Measurements from ENCODE around the gene ITPR1.

The ITPR1 gene

DNA sequence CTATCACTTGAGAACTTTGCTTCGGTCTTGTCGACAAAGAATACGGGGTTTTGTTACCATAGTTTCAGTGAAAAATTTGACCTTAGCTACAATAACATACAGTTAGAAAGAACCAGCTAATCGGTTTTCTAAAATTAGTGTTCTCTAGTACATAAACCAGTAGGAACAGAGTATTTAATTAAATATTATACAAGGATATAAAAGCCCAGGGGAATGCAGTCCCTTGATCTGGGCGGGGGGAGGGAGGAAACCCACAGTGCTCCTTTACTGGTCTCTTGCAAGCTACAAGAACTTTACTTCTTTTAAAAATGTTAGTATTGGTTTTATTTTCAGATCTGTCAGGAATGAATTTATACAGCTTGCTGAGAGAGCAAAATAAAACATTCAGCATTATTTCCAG, 41.8 kb downstream of the ITPR1 start:
- no peak for DNase-seq

DNA sequence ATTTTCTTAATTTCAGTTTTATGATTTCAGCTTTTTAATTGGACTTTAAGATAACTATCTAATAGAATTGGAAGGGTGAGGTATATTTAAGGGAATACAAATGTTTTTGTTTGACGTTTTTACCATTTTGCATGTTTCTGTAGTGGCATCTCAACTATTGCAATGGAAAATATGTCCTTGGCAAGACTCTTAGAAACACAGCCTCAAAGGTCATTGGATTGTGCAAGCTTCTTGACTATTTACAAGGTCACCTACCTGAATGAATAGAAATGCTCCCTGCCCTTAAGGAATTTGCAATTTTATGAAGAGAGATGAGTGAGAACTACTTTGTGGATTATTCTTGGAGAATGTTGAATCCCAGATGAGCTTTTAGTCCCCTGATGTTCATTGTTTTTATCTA, 43.1 kb downstream of the ITPR1 start:
- no peak for DNase-seq

DNA sequence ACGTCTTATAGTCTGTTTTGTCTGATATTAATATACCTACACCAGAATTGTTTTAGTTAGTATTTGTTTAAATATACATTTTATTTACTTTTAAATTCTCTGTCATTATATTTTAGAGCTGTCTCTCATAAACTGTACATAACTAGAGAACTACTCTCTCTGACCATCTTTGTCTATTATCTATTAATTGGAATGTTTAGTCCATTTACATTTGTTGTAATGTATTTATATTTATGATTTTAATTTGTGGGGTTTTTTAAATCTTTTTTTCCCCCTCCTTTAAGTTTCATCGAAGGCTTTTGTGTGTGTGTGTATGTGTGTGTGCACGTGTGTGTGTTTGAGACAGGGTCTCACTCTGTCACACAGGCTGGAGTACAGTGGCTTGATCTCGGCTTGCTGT, 47.1 kb downstream of the ITPR1 start:
- DNase-seq, result no peak

DNA sequence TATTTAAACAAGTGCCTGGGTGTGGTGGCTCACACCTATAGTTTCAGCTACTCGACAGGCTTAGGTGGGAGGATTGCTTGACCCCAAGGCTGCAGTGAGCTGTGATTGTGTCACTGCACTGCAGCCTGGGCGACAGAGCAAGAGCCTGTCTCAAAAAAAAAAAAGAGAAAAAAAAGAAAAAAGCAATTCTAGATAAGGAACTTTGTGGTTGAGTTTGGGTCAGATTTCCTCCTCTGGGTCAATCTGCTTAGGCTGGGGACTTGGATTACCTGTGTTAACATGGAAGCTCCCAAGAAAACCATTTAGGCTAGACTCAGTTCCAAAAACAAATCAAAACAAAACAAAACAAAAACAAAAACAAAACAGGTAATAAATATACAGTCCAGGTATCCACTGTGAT, 50.0 kb downstream of the ITPR1 start:
- DNase-seq, result no peak

DNA sequence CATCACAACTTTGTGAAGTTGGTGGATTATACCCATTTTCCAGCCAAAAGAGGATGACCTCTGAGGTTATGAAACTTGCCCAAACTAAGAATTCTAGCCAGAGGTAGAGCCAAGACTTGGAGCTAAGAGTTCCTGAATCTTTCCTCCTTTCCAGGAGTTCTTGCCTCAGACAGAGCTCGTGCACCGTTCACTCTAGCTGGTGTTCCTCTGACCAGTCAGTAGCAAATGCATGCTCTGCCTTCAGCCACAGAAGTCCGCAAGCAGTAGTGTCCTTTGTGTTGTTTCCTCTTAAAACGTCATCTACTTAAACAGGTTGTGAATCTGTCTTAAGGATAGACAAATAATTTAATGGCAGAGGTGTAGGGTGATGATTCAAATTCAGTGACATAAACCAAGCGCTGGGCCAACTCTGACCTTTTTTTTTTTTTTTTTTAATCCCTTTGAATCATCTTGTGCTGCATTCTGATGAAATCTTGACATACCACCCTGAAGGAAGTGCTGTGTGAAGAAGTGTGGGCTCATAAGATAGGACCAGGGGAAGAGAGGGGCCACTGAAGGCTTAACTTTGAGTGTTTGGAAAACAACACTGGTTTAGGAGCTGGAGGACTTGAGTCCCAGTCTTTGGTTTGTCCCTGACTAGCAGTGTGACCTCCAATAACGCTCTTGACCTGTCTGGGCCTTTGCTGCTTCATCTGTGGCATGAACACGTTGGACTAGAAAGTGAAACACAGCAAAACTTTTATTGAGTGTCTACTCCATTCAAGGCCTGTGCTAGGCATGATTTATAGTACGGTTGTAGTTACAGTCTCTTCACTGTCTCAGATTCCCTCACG, 53.4 kb downstream of the ITPR1 start:
- DNase-seq, result no peak

DNA sequence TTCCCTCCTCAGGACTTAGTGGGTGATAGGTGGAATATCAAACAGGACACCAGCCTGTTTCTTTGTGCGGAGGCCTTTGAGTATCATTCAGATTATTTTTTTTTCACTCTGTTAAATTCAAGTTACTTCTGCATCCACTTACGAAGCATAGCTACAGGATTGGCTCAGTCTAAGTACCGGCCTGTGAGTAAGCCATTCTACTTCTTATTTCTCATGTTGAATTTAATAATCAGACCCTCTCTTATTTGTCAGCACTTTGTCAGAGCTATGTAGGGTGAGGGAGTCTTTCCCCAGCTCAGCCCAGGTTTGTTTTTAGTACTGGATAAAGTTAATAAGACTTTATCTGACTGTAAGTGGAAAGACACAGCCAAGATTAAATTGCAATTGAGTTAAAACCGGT, 54.7 kb downstream of the ITPR1 start:
- no peak for DNase-seq

DNA sequence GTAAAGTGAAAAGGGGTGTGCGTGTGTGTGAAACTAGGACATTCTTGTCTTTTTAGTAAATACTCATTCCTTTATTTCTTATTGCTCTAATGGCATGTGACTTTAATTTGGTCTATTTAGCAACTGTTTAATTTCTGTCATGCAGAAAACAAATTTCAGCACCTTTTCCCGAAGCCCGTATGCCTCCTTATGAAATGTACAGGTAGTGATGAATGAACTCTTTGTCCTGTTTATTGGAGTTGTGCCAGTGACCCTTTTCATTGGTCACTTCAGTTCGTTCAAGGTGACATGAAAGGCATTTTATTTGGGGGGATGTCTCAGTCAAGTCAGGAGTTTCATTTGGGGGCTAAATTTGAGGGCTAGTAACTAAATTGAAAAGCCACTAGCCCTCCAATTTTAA, 55.2 kb downstream of the ITPR1 start:
- DNase-seq, result no peak

DNA sequence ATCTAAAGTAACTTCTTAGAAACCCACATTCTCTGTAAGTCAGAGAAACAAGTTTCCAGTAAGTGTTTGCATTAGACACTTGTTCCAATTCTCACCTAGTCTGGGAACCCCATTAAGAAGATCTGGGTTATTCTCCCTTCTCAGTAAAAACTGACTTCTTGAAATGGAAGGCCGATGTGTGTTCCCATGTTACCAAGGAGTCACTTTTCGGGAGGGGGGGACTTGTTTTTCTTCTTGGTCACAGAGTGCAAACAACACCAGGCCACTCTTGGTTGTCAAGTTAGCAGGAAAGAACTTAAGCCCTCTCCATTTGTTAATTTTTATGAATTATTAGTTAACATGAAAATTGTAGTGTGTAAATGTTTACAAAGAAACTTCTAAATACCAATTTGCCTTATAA, 55.6 kb downstream of the ITPR1 start:
- no peak for DNase-seq

DNA sequence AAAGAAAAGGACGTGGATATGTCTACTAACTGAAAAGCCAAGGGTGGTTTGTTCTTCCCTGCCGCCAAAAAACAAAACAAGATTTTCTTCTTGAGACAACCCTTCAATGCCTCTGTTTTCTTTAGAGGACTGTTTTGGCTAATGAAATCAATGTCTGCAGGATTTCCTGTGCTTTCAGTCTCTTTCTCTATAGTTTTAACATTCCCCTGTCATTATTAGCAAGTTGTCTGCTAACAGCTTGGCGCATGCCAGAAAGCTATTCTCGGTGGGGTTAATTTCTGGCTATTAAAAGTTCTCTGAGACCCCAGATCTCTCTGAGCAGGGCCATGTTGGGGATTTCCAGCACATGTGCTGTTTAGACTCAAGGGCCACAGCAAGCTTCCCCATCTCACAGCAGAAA, 56.7 kb downstream of the ITPR1 start:
- DNase-seq, result no peak

DNA sequence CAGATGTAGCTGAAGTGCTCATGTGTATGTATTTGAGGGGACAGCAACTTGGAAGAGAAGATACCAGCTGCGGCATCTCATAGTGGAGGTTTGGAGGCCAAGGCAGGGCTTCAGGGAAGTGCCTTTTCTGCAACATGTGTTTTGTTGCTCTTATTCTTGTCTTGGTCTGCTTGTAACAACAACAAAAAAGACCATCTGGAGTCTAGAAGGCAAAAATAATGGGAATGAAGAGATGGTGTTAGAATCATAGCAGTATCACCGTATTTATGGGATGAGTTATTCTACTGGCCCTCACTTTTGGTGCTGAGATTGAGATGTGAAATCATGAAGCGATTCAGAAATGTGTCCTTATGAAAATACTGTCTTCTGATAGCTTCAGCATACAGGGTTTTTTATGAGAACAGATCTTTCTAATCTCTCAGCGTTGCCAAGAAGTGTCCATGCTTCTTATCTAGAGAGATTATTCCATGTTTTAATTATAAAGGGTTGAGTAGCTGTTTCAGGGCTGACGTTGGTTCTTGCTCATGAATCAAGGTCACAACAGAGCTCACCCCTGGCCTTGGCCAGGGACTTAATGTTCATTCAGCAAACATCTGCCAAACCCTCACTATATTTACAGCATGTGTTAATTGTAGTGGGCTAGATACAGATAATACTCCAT, 58.0 kb downstream of the ITPR1 start:
- no peak for DNase-seq

DNA sequence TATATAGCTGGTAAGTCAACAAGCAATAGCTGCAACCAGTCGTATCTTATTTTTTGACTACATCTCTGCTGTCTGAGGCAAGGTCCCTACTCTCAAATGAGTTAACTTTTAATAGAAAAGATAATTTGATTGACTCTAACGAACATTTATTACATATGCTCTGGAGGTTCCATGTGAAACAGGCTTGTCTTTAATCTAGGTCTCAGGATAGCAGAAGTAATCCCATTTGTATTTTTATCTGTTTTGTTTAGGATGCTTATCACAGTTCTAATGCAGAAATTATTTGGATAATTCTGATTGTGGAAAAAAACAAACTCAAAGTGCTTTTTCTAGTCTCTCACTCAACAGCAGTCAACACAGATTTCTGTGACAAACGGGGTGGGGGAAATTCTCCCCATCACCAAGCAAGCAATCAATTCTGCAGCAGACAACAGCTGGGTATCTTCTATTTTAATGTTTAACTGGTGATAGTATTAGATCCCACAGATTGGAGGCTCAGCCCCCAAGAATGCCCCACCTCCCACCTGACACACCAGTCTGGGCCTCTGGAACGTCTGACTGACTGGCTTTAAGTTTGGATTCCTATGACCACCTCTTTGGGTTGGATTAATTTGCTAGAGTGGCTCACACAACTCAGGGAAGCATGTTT, 58.8 kb downstream of the ITPR1 start:
- DNase-seq, result no peak

DNA sequence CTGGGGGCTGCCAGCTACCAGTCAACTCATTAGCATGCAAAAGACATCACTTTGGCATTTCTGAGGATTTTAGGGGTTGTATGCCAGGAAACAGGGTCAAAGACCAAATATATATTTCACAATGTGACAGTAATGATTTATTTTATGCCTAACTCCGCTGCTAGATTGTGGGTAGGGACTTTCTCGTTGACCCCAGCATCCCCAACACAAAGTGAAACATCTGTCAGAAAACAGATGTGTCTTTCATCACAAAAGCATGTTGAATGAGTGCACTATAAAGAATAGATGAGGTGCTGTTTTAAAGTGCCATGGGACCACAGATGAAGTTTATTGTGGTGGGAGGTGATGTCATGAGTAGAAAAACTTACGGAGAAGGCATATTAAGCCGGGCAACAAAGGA, 59.7 kb downstream of the ITPR1 start:
- no peak for DNase-seq

DNA sequence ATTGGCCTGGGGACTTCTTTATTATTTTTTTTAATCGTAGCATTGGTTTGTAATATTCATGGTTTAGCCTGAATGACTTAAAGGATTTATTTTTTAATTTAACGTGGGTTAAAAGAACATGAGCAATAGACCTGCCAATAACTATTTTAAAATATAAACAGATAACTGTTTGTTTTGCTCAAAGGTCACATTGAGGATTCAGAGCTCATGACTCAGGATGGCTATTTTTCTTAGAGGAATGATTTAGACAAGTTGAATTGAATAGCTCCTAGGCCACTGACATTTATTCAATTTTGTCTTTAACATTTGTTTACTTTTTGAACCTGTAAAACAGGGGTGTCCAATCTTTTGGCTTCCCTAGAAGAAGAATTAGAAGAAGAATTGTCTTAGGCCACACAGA, 68.5 kb downstream of the ITPR1 start:
- no peak for DNase-seq

DNA sequence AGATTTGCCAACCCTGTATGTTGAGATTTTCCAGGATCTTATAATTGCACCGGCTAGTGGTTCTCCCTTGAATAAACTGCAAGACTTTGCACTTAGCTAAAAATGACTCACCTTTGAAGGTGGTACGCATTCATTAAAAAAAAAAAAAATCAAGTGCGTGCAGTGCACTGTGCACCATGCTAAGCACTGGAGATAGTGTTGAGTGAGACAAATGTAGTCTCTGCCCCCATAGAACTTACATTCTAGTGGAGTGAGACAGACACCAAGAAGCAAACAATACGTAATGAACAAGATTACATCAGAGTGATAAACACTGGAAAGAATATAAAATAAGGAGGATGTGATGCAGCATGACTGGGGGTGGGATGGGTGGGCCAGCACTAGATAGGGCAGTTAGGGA, 69.4 kb downstream of the ITPR1 start:
- DNase-seq, result no peak

DNA sequence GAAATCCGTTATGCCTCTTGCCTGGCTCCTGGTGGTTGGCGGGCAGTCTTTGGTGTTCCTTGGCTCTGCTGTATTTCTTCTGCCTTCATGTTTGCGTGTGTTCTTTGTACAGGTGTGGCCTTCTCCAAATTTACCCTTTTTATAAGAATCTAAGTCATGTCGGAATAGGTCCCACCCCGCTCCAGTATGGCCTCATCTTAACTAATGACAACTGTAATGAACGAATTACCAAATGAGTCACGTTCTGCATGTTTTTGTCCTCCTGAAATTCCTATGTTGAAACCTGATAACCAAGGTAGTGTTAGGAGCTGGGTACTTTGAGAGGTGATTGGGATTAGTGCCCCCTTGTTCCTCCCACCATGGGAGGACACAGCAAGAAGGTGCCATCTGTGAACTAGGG, 71.1 kb downstream of the ITPR1 start:
- DNase-seq, result no peak

DNA sequence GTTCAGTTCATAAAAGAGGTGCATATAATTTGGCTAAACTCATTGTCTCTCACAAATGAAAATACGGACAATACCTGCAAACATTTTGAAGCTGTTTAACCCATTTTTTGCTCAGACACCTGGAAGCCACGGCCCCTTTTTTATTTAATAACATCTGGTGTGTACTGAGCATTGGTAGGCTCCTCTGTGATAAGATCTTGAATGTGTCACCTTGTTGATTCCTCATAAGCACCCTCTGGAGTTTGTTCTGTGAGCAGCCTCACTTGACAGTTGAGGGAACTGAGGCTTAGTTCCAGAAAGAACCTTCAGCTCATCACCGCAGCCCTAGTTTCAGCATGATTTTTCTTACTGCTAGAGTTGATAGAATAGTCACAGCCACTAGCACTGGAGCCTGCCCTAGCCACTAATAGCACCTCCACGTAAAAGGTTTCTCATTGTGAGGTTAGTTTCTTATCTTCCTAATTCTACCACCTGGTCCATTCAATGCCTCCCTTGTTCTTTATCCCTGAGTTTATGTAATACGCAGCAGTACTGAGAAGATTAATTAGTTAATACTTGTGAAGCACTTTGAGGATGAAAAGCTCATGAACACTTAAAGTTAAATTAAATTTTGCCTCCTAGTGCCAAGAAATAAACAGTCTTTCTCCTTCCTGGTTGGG, 71.9 kb downstream of the ITPR1 start:
- no peak for DNase-seq

DNA sequence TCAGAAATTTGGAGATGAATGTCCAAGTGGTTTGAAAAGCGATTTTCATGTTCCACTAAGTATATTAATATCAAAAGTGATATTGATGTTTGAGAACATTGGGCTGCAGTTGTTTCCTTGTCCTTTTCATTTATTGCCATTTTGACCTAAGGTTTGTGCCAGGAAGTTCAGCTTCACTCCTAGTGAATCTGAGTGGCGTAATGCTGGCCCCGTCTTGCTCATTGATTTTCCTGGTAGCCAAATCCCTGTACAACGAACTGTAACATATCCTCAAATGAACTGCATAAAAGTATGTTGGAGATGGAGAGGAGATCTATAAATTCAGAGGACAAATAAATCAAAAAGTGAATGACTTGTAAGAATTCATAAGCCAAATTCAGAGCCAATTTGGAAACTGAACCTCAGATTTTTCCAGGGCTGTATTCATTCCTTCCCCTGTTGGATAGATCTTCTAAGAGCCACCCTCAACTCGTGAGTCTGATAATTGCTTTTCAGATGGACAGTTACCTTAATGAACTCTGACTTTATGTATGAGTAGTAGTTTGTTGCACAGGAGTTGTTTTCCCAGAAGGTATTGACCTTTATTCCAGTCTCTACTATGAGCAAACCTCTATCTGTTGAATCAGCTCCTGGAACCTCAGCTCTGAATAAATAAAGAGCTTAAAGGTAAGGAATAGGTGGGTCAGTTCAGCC, 72.8 kb downstream of the ITPR1 start:
- no peak for DNase-seq

DNA sequence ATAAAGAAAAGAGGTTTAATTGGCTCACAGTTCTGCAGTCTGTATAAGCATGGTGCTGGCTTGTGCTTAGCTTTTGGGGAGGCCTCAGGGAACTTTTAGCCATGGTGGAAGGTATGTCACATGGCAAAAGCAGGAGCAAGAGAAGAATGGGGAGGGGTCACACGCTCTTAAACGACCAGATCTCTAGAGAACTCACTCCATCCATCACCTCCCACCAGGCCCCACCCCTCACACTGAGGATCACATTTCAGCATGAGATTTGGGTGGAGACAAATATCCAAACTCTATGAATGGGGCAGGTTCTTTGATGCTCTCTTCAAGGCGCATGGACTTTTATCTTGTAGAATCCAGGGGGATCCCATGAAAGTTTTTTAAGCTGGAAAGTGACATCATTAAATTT, 75.7 kb downstream of the ITPR1 start:
- DNase-seq, result no peak

DNA sequence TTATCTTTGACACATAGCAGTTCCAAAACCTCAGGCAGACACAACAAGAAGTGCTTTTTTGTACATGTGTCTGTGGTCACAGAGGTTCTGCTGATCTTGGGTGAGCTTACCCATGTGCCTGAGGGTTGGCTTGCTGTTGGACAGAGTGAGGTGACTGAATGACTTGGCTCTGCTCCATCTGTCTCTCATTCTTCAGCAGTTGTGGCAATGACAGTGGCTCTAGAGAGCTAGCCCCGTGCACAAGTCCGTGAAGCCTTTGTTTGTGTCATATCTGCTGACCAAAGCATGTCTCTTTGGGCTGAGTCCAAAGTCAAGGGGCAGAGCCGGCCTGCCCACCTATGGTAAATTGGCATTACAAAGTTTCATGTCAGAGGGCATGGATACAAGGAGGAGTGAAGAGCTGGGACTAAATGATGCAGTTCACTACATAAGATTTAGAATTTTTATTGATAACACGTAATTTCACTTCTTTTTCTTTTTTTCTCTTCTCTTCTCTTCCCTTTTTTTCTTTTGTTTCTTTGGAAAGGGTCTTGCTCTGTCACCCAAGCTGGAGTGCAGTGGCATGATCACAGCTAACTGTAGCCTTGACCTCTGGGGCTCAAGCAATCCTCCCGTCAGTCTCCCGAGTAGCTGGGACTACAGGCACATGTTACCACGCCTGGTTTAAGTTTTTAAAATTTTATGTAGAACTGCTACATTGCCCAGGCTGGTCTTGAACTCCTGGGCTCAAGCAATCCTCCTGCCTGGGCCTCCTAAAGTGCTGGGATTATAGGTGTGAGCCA, 77.9 kb downstream of the ITPR1 start:
- DNase-seq, result no peak

DNA sequence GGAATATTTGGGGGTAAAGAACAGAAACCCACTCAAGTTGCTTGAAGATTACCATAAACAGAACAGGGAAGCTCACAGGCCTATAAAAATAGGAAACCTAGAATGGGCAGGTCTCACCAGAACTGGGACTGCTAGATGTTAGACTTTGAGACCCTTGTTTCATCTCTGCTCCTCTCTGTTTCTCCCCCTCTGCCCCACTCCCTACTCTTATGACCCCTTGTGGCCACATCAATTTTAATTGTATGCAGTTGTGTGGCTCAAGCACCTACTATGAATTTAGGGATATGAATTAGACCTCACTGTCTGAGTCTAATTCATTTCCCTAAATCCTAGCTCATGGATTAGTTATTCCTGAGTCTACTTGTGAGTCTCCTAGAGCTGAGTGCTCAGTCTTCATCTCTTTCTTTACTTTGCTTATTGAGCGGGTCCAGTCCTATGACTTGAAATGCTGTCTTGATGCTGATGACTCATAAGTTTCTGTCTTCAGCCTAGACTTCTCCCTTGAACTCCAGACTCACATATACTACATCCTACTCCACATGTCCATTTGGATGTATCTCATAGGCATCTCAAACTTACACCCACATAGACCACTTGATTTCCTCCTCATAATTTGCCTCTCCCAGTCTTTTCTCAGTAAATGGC, 78.7 kb downstream of the ITPR1 start:
- no peak for DNase-seq

DNA sequence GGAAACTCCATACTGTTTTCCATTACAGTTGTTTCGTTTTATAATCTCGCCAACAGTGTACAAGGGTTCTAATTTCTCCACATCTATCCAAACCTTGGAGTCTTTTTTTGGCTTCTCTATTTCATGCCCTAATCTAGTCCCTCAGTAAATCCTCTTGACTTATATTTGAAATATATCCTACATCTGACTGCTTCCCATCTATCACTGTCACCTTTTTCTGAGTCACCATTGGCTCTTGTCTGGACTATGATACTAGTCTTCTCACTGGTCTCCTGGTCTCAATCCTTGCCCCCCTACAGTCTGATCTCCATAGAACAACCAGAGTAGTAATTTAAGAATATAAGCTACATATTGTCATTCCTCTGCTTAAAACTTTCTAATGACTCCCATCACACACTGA, 80.0 kb downstream of the ITPR1 start:
- DNase-seq, result no peak

Measured in effector CD8-positive, alpha-beta T cell (primary cell).